ENCODE data around the gene WDR91. TPM values are rescaled to one million over a fixed set of nuclear protein-coding genes. Genes with fewer than 3 reads are reported as not detected.
"Not testable (repeated sequence)": the region's sequence is repeated elsewhere in the genome, so short reads cannot be mapped to it uniquely, and the experiment has no call there.

Gene WDR91
- total RNA-seq, 3 donors from 2014 or later = 6.4 to 15.4 (median 10.1) TPM

- H3K4me1 ChIP-seq (ENCODE audit: low read depth) = peaks cover 5% of the 10 kb centered on the region
- no peaks in the 10 kb centered on the region for H3K9me3 ChIP-seq
- H3K36me3 ChIP-seq (ENCODE audit: low read depth) = no peaks in the 10 kb centered on the region
- no peak for TF ChIP-seq CTCF (IDR thresholded peaks at IDR 0.05)
- H3K4me3 ChIP-seq = no peak overlapping the region
- intact Hi-C loops (cut with DNase I, micrococcal nuclease) = no loop called here
- ATAC-seq = no peak
- DNase-seq = no peak
Observed at GRCh38 chr7:135215180-135215579, 3.9 kb upstream of the WDR91 start.

- ATAC-seq = no peak
Observed at GRCh38 chr7:135213831-135214230, 2.5 kb upstream of the WDR91 start.

GRCh38 chr7:135211946-135212685, 790 bp upstream of the WDR91 start:
- H3K4me1 ChIP-seq (ENCODE audit: low read depth); H3K36me3 ChIP-seq (ENCODE audit: low read depth); H3K9me3 ChIP-seq; ATAC-seq; intact Hi-C loops (cut with DNase I, micrococcal nuclease): not testable (repeated sequence)
- H3K4me3 ChIP-seq = peak overlapping the region; percentile 75
- peak in 1 of 3 donors; percentile 38 for DNase-seq

More at GRCh38 chr7:135213831-135214230, 2.5 kb upstream of the WDR91 start:
- no peak for DNase-seq
- TF ChIP-seq CTCF (IDR thresholded peaks at IDR 0.05) = no peak
- peaks cover 5% of the 10 kb centered on the region for H3K4me1 ChIP-seq (ENCODE audit: low read depth)
- no peak overlapping the region for H3K4me3 ChIP-seq
- no peaks in the 10 kb centered on the region for H3K9me3 ChIP-seq
- intact Hi-C loops (cut with DNase I, micrococcal nuclease) = no loop called here
- no peaks in the 10 kb centered on the region for H3K36me3 ChIP-seq (ENCODE audit: low read depth)

- DNase-seq (no peak), ATAC-seq (peak; percentile 19)
- intact Hi-C loops (cut with DNase I, micrococcal nuclease) = no loop called here
- TF ChIP-seq CTCF (IDR thresholded peaks at IDR 0.05) = no peak
- H3K9me3 ChIP-seq = no peaks in the 10 kb centered on the region
- no peaks in the 10 kb centered on the region for H3K4me1 ChIP-seq (ENCODE audit: low read depth)
- H3K4me3 ChIP-seq = peak overlapping the region; percentile 75
- no peaks in the 10 kb centered on the region for H3K36me3 ChIP-seq (ENCODE audit: low read depth)
Observed at GRCh38 chr7:135210888-135211178, 493 bp downstream of the WDR91 start.

GRCh38 chr7:135209225-135209834, 2.0 kb downstream of the WDR91 start:
- TF ChIP-seq CTCF (IDR thresholded peaks at IDR 0.05) = no peak
- ATAC-seq (no peak), DNase-seq (no peak)
- Histone ChIP-seq H3K4me1 (ENCODE audit: low read depth) (no peaks in the 10 kb centered on the region), H3K9me3 (no peaks in the 10 kb centered on the region), H3K36me3 (ENCODE audit: low read depth) (no peaks in the 10 kb centered on the region), H3K4me3 (no peak overlapping the region)
- intact Hi-C loops (cut with DNase I, micrococcal nuclease) = no loop called here

- Histone ChIP-seq H3K4me1 (ENCODE audit: low read depth) (no peaks in the 10 kb centered on the region), H3K9me3 (no peaks in the 10 kb centered on the region), H3K4me3 (no peak overlapping the region), H3K36me3 (ENCODE audit: low read depth) (no peaks in the 10 kb centered on the region)
- TF ChIP-seq CTCF (IDR thresholded peaks at IDR 0.05) = no peak
- DNase-seq = no peak
- no peak for ATAC-seq
- intact Hi-C loops (cut with DNase I, micrococcal nuclease) = no loop called here
Observed at GRCh38 chr7:135208102-135208793, 3.1 kb downstream of the WDR91 start.
